HepG2 (cell line): ENCODE measurements around the gene PCIF1. TPM values are rescaled to one million over a fixed set of nuclear protein-coding genes. Genes with fewer than 3 reads are reported as not detected.

Source experiments
- ARNTL ChIP-seq: sonication (generic); formaldehyde crosslinking; IDR thresholded peaks from 2 replicates; pipeline ENCODE4 v1.4.0; 2020; ENCODE audit warnings: mild to moderate bottlenecking, missing genetic modification reagents
- EZH2 ChIP-seq: conservative IDR thresholded peaks from 2 replicates; pipeline ENCODE4 v1.6.1; 2012; ENCODE audit warnings: mild to moderate bottlenecking, low read depth, low read length, moderate library complexity
- FLYWCH1 ChIP-seq: sonication (generic); formaldehyde crosslinking; IDR thresholded peaks from 2 replicates; pipeline ENCODE4 v1.8.1; 2023; ENCODE audit warnings: mild to moderate bottlenecking, missing genetic modification reagents
- GZF1 ChIP-seq: sonication (generic); formaldehyde crosslinking; IDR thresholded peaks from 2 replicates; pipeline ENCODE4 v1.5.1; 2020; ENCODE audit warnings: mild to moderate bottlenecking, missing genetic modification reagents
- KDM4B ChIP-seq: sonication (generic); formaldehyde crosslinking; IDR thresholded peaks from 2 replicates; pipeline ENCODE4 v1.4.0; 2020; ENCODE audit warnings: missing genetic modification reagents
- MLXIP ChIP-seq: sonication (generic); formaldehyde crosslinking; IDR thresholded peaks from 2 replicates; pipeline ENCODE4 v1.9.0; 2021; ENCODE audit warnings: missing genetic modification reagents, borderline replicate concordance
- NKX3-1 ChIP-seq: sonication (generic); formaldehyde crosslinking; IDR thresholded peaks from 2 replicates; pipeline ENCODE4 v1.5.0; 2020; ENCODE audit warnings: missing genetic modification reagents
- PAF1 ChIP-seq: IDR thresholded peaks from 2 replicates; pipeline ENCODE4 v1.6.1; 2016; ENCODE audit warnings: missing genetic modification reagents, missing compliant biosample characterization
- PRPF4 ChIP-seq: fragments of 200-400 bp; formaldehyde crosslinking; IDR thresholded peaks from 2 replicates; pipeline ENCODE4 v1.6.1; 2016; ENCODE audit warnings: low read length, low read depth; ENCODE audit not compliant: poor library complexity, severe bottlenecking
- RAD51 ChIP-seq: fragments of 450-650 bp; IDR thresholded peaks from 2 replicates; pipeline ENCODE4 v1.6.1; 2016; ENCODE audit warnings: borderline replicate concordance
- REPIN1 ChIP-seq: sonication (generic); formaldehyde crosslinking; IDR thresholded peaks from 2 replicates; pipeline ENCODE4 v1.8.0; 2022; ENCODE audit warnings: missing genetic modification reagents, low read depth, mild to moderate bottlenecking, borderline replicate concordance
- RFXAP ChIP-seq: sonication (generic); formaldehyde crosslinking; IDR thresholded peaks from 2 replicates; pipeline ENCODE4 v1.4.0; 2020; ENCODE audit warnings: missing genetic modification reagents, borderline replicate concordance
- SP140L ChIP-seq: sonication (generic); formaldehyde crosslinking; IDR thresholded peaks from 2 replicates; pipeline ENCODE4 v1.4.0; 2020; ENCODE audit warnings: missing genetic modification reagents, borderline replicate concordance
- TAF1 ChIP-seq: sonication (generic); formaldehyde crosslinking; IDR thresholded peaks from 2 replicates; pipeline ENCODE4 v1.4.0; 2020; ENCODE audit warnings: missing genetic modification reagents
- TEAD3 ChIP-seq: optimal IDR thresholded peaks from 2 replicates; pipeline ENCODE3; 2016; ENCODE audit warnings: borderline replicate concordance
- TFDP2 ChIP-seq: sonication (generic); formaldehyde crosslinking; IDR thresholded peaks from 2 replicates; pipeline ENCODE4 v1.4.0; 2020; ENCODE audit warnings: missing genetic modification reagents
- THAP11 ChIP-seq: IDR thresholded peaks from 2 replicates; pipeline ENCODE4 v1.6.1; 2016; ENCODE audit warnings: missing biosample characterization, missing genetic modification reagents
- THAP7 ChIP-seq: sonication (generic); formaldehyde crosslinking; IDR thresholded peaks from 2 replicates; pipeline ENCODE4 v1.8.1; 2023; ENCODE audit warnings: mild to moderate bottlenecking, missing genetic modification reagents
- ZNF207 ChIP-seq: fragments of 450-650 bp; IDR thresholded peaks from 2 replicates; pipeline ENCODE4 v1.6.1; 2016; ENCODE audit warnings: antibody characterized with exemption, borderline replicate concordance
- ZNF224 ChIP-seq: sonication (generic); formaldehyde crosslinking; IDR thresholded peaks from 2 replicates; pipeline ENCODE4 v1.5.0; 2020; ENCODE audit warnings: mild to moderate bottlenecking, missing genetic modification reagents
- ZNF33A ChIP-seq: sonication (generic); formaldehyde crosslinking; IDR thresholded peaks from 2 replicates; pipeline ENCODE4 v1.5.1; 2020; ENCODE audit warnings: missing genetic modification reagents, mild to moderate bottlenecking, moderate library complexity, borderline replicate concordance
- ZNF484 ChIP-seq: sonication (generic); formaldehyde crosslinking; IDR thresholded peaks from 2 replicates; pipeline ENCODE4 v1.5.1; 2020; ENCODE audit warnings: mild to moderate bottlenecking, low read depth, missing genetic modification reagents, borderline replicate concordance
- ZNF572 ChIP-seq: sonication (generic); formaldehyde crosslinking; IDR thresholded peaks from 2 replicates; pipeline ENCODE4 v1.5.1; 2020; ENCODE audit warnings: mild to moderate bottlenecking, missing genetic modification reagents
- ZNF704 ChIP-seq: sonication (generic); formaldehyde crosslinking; IDR thresholded peaks from 2 replicates; pipeline ENCODE4 v1.8.1; 2023; ENCODE audit warnings: mild to moderate bottlenecking, inconsistent platforms, moderate library complexity, missing genetic modification reagents, borderline replicate concordance
- ZNF737 ChIP-seq: sonication (generic); formaldehyde crosslinking; IDR thresholded peaks from 2 replicates; pipeline ENCODE4 v1.5.0; 2020; ENCODE audit warnings: missing genetic modification reagents, mild to moderate bottlenecking, borderline replicate concordance
- ZNF790 ChIP-seq: sonication (generic); formaldehyde crosslinking; IDR thresholded peaks from 2 replicates; pipeline ENCODE4 v1.8.0; 2022; ENCODE audit warnings: missing genetic modification reagents, mild to moderate bottlenecking, borderline replicate concordance
- polyA plus RNA-seq, 8 experiments: library from polyadenylated mRNA; depleted of rRNA in 3 of 8; stranded (reverse) in 7 of 8; unstranded in 1 of 8; fragments of >200 nt; fragmentation: Illumina TruSeq in 4 of 8; extraction: Trizol in 4 of 8; gene quantifications; 2 replicates each; pipeline versions ENCODE4 v1.2.1 to v1.2.3, GENCODE V29; 2011 to 2016; ENCODE audit warnings: low read depth in 4 of 8, missing spikeins in 1 of 8, mixed read lengths in 1 of 8; ENCODE audit not compliant: insufficient read depth in 1 of 8
- total RNA-seq, 5 experiments: library from RNA; depleted of rRNA; stranded (reverse); fragments of >200 nt; fragmentation: Illumina TruSeq; extraction: Trizol; gene quantifications; 2 replicates each; pipeline ENCODE4 v1.2.3, GENCODE V29; 2016; ENCODE audit warnings: low read depth in 1 of 5

The PCIF1 gene
- total and polyA plus RNA-seq, 2 of the 13 experiments (the other 11 are each of a cell fraction or from before 2014, with no cell fraction given): 20.9 to 24.4 TPM

- TF ChIP-seq TFDP2: no peak
- no peak for TF ChIP-seq RAD51
- no peak for TF ChIP-seq GZF1 (CRISPR knock-in tag)
- no peak for TF ChIP-seq KDM4B (CRISPR knock-in tag)
- peak; percentile 33; the same call in 1 of the 2 replicates for TF ChIP-seq RFXAP
- TF ChIP-seq ZNF484 (CRISPR knock-in tag): no peak
- no peak; the same call in 1 of the 2 replicates for TF ChIP-seq ZNF207
- TF ChIP-seq THAP7: peak; percentile 47; the same call in 1 of the 2 replicates
- no peak for TF ChIP-seq MLXIP (CRISPR knock-in tag)
- no peak for TF ChIP-seq ZNF572 (CRISPR knock-in tag)
- TF ChIP-seq ZNF790 (CRISPR knock-in tag): no peak
- no peak for TF ChIP-seq PRPF4
- no peak for TF ChIP-seq ZNF704 (CRISPR knock-in tag)
- TF ChIP-seq ZNF224 (CRISPR knock-in tag): no peak
- no peak for TF ChIP-seq ZNF33A (CRISPR knock-in tag)
- no peak for TF ChIP-seq FLYWCH1 (CRISPR knock-in tag)
- TF ChIP-seq SP140L (CRISPR knock-in tag): no peak
- TF ChIP-seq TAF1 (CRISPR knock-in tag): no peak
- TF ChIP-seq EZH2: no peak
- TF ChIP-seq NKX3-1: no peak
- no peak for TF ChIP-seq REPIN1
- no peak for TF ChIP-seq THAP11 (CRISPR knock-in tag)
- no peak for TF ChIP-seq ZNF737
- TF ChIP-seq ARNTL (CRISPR knock-in tag): 0 out of 2 replicates have a peak, but pooled peaks have one; percentile 6
- peak; percentile 19 for TF ChIP-seq TEAD3 (CRISPR knock-in tag)
- TF ChIP-seq PAF1 (CRISPR knock-in tag): no peak
Measured at GRCh38 chr20:45925821-45926506, 8.5 kb upstream of the PCIF1 start (continued).
